ENCODE measurements around the gene DYNC1I1.

The DYNC1I1 gene

GRCh38 chr7:96034940-96035727 lies 262.8 kb downstream of the DYNC1I1 start:
- DNase-seq = no peak

- DNase-seq = no peak
Observed at GRCh38 chr7:96040250-96040772, 268.0 kb downstream of the DYNC1I1 start.

GRCh38 chr7:96041171-96041570 lies 268.8 kb downstream of the DYNC1I1 start:
- no peak for DNase-seq

GRCh38 chr7:96045181-96045580 lies 272.8 kb downstream of the DYNC1I1 start:
- no peak for DNase-seq

- DNase-seq = no peak
Observed at GRCh38 chr7:96045919-96046318, 273.6 kb downstream of the DYNC1I1 start.

GRCh38 chr7:96052289-96052688 lies 279.9 kb downstream of the DYNC1I1 start:
- DNase-seq = no peak

- no peak for DNase-seq
Observed at GRCh38 chr7:96052860-96053470, 280.6 kb downstream of the DYNC1I1 start.

- no peak for DNase-seq
Observed at GRCh38 chr7:96055717-96056116, 283.4 kb downstream of the DYNC1I1 start.

- no peak for DNase-seq
Observed at GRCh38 chr7:96059075-96059474, 286.7 kb downstream of the DYNC1I1 start.

- DNase-seq = no peak
Observed at GRCh38 chr7:96061009-96061408, 288.7 kb downstream of the DYNC1I1 start.

GRCh38 chr7:96061844-96062243 lies 289.5 kb downstream of the DYNC1I1 start:
- no peak for DNase-seq

- no peak for DNase-seq
Observed at GRCh38 chr7:96067321-96067720, 295.0 kb downstream of the DYNC1I1 start.

GRCh38 chr7:96069401-96069800 lies 297.0 kb downstream of the DYNC1I1 start:
- no peak for DNase-seq

- no peak for DNase-seq
Observed at GRCh38 chr7:96074871-96075270, 302.5 kb downstream of the DYNC1I1 start.

GRCh38 chr7:96075510-96076349 lies 303.4 kb downstream of the DYNC1I1 start:
- peak; percentile 48 for DNase-seq

GRCh38 chr7:96076350-96076707 lies 304.0 kb downstream of the DYNC1I1 start:
- no peak for DNase-seq

GRCh38 chr7:96080027-96080426 lies 307.7 kb downstream of the DYNC1I1 start:
- no peak for DNase-seq

- DNase-seq = no peak
Observed at GRCh38 chr7:96084881-96085553, 312.7 kb downstream of the DYNC1I1 start.

GRCh38 chr7:96085953-96086352 lies 313.6 kb downstream of the DYNC1I1 start:
- DNase-seq = no peak

- no peak for DNase-seq
Observed at GRCh38 chr7:96088579-96088978, 316.2 kb downstream of the DYNC1I1 start.

- no peak for DNase-seq
Observed at GRCh38 chr7:96089511-96089910, 317.2 kb downstream of the DYNC1I1 start.

- no peak for DNase-seq
Observed at GRCh38 chr7:96090756-96091155, 318.4 kb downstream of the DYNC1I1 start.

- no peak for DNase-seq
Observed at GRCh38 chr7:96093435-96093834, 321.1 kb downstream of the DYNC1I1 start.

Data from activated naive CD4-positive, alpha-beta T cell treated with Interleukin-2 at 50 U/mL for 16 hours (primary cell).